Uterus (tissue), 2 donors: Measurements from ENCODE around the gene RPRML.

Experiments used
- CTCF ChIP-seq, 4 experiments: fragments of 200-600 bp in 2 of 4; fragments of 450-650 bp in 2 of 4; sonication (generic) in 2 of 4; IDR thresholded peaks; one replicate each; pipeline ENCODE4 v1.5.1; 2016 to 2019; ENCODE audit warnings: antibody characterized with exemption in 4 of 4, mild to moderate bottlenecking in 2 of 4, moderate library complexity in 1 of 4
- POLR2A ChIP-seq, 2 donors: fragments of 450-650 bp; IDR thresholded peaks; one replicate each; pipeline ENCODE4 v1.6.1; 2016; ENCODE audit warnings: antibody characterized with exemption in 2 of 2, mild to moderate bottlenecking in 1 of 2, moderate library complexity in 1 of 2

GRCh38 chr17:46930051-46930450 lies 49.0 kb downstream of the RPRML start:
- TF ChIP-seq CTCF (IDR thresholded peaks at IDR 0.05), result no peak
- no peak for TF ChIP-seq POLR2A (IDR thresholded peaks at IDR 0.05)
